OCI-LY7 (cell line): ENCODE measurements around the gene CERS3.

Source experiments
- CTCF ChIP-seq: fragments of 200-600 bp; sonication (generic); conservative IDR thresholded peaks from 2 replicates; pipeline ENCODE4 v1.5.1; 2014; ENCODE audit warnings: mild to moderate bottlenecking, antibody characterized with exemption, low read length, moderate library complexity, mixed read lengths
- EZH2phosphoT487 ChIP-seq: fragments of 200-600 bp; sonication (generic); IDR thresholded peaks from 2 replicates; pipeline ENCODE4 v1.6.1; 2018; ENCODE audit warnings: low read depth, borderline replicate concordance, mild to moderate bottlenecking, mixed run types, antibody characterized with exemption, low read length, moderate library complexity, mixed read lengths

- TF ChIP-seq CTCF = no peak
- no peak for TF ChIP-seq EZH2phosphoT487
These were observed 135.7 kb downstream of the CERS3 start for GRCh38 chr15:100393008-100393407.
